ENCODE data around the gene COX4I2. TPM values are rescaled to one million over a fixed set of nuclear protein-coding genes. Genes with fewer than 3 reads are reported as not detected.

Gene COX4I2
- total and polyA plus RNA-seq, 2 of the 8 experiments (the other 6 are each of a cell fraction or from before 2014, with no cell fraction given): 0.26 TPM; not detected in 1

DNA sequence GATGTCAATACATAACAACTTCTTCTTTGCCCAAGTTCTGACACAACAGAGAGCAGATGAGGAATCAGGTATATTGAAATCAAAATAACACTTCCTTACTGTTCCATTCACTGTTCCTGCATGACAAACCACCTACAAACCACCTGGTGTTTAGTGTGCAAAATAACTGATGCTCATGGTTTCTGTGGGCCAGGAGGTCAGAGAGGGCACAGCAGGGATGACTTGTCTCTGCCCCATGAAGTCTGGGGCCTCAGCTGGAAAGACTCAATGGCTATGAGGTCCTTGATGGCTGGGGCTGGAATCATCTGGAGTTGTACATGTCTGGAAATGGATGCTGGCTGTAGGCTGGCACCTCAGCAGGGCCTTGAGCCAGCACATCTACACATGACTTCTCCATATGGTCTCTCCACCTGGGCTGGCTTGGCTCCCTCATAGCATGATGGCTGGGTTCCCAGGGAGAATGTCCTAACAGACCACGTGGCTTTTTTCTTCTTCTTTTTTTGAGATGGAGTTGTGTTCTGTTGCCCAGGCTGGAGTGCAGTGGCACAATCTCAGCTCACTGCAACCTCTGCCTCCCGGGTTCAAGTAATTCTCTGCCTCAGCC, 7.4 kb upstream of the COX4I2 start:
- H3K56ac ChIP-seq (replicated peaks; ENCODE audit: insufficient read length, low read depth, low read length): no peak overlapping the region
- no peaks in the 10 kb centered on the region for H3K9me3 ChIP-seq (ENCODE audit: insufficient read depth in 2 of 2, low read depth in 1 of 2, low read length in 1 of 2)
- no peak overlapping the region for H3K4ac ChIP-seq (replicated peaks; ENCODE audit: insufficient read length, low read depth, low read length)
- ChIA-PET CTCF (ENCODE audit: partially characterized antibody) (interaction anchor here (0.6 to 7.5 kb wide), 6 partner anchors 17 to 94 kb away, joined by 3 to 83 read pairs (median 4); no protein-coding TSS in a partner anchor), POLR2A (ENCODE audit: partially characterized antibody) (no interaction called here)
- no peak overlapping the region for H3K4me2 ChIP-seq (ENCODE audit: insufficient read depth in 1 of 2, low read depth in 2 of 2, low read length in 2 of 2)
- H3K79me1 ChIP-seq (ENCODE audit: low read depth, low read length): no peaks in the 10 kb centered on the region
- H2BK15ac ChIP-seq (ENCODE audit: low read length): no peak overlapping the region
- H3K4me3 ChIP-seq (ENCODE audit: extremely low read depth in 1 of 4, insufficient read depth in 2 of 4, low read depth in 3 of 4, low read length in 4 of 4): no peak overlapping the region
- H3K23me2 ChIP-seq (ENCODE audit: low read depth, low read length): no peaks in the 10 kb centered on the region
- H3K4me1 ChIP-seq (replicated peaks in 1 of 4; ENCODE audit: control insufficient read depth in 3 of 4, insufficient read depth in 4 of 4, low read length in 3 of 4): no peaks in the 10 kb centered on the region; a peak in 2 of 7 replicates
- H2BK120ac ChIP-seq (replicated peaks; ENCODE audit: low read depth, low read length): no peak overlapping the region
- no peak overlapping the region for H3K18ac ChIP-seq (ENCODE audit: extremely low read depth, low read length)
- no peak overlapping the region for H4K91ac ChIP-seq (replicated peaks; ENCODE audit: insufficient read length, low read length)
- H2AFZ ChIP-seq (ENCODE audit: low read length): no peak overlapping the region
- FAIRE-seq (no peak), DNase-seq (ENCODE audit: low read depth in 1 of 2, low spot score in 2 of 2) (no peak)
- no peak overlapping the region for H2BK20ac ChIP-seq (ENCODE audit: low read length)
- no peaks in the 10 kb centered on the region for H4K20me1 ChIP-seq (replicated peaks in 1 of 2; ENCODE audit: control insufficient read depth in 1 of 2, insufficient read depth in 2 of 2, low read length in 2 of 2)
- no peak overlapping the region for H3K14ac ChIP-seq (ENCODE audit: insufficient read length)
- H4K8ac ChIP-seq (ENCODE audit: extremely low read depth, insufficient read depth, low read length): no peak overlapping the region
- H3K27me3 ChIP-seq (replicated peaks in 1 of 4; ENCODE audit: control insufficient read depth in 3 of 4, extremely low read depth in 1 of 4, insufficient read depth in 3 of 4, low read length in 3 of 4): no peaks in the 10 kb centered on the region
- H2AK5ac ChIP-seq (ENCODE audit: low read depth, low read length): no peak overlapping the region
- H2BK12ac ChIP-seq (ENCODE audit: low read depth, low read length): no peak overlapping the region
- H3K9ac ChIP-seq (replicated peaks in 1 of 4; ENCODE audit: extremely low read depth in 1 of 4, low read depth in 3 of 4, low read length in 3 of 4): no peak overlapping the region
- no peak overlapping the region for H4K5ac ChIP-seq (ENCODE audit: insufficient read length, low read depth, low read length)
- no peak overlapping the region for H3K23ac ChIP-seq (ENCODE audit: insufficient read length)
- H3K36me3 ChIP-seq (ENCODE audit: control insufficient read depth in 2 of 4, insufficient read depth in 4 of 4, low read length in 3 of 4): no peaks in the 10 kb centered on the region
- WGBS, 2 experiments (ENCODE audit: extremely low coverage in 1 of 2, insufficient coverage in 1 of 2, insufficient read length in 1 of 2, insufficient replicate concordance in 2 of 2, low coverage in 1 of 2, low lambda C conversion rate in 2 of 2, missing lambda C conversion rate in 1 of 2): 90% methylated on average over 2 of the region's 2 CpGs; no CpG with 5 or more reads in 1 of the 2 experiments
- H3K27ac ChIP-seq (ENCODE audit: low read depth, low read length): no peak overlapping the region
- H3K79me2 ChIP-seq (ENCODE audit: control insufficient read depth in 1 of 2, insufficient read depth in 2 of 2, low read length in 2 of 2): no peaks in the 10 kb centered on the region
- H2BK5ac ChIP-seq (ENCODE audit: low read depth, low read length): no peak overlapping the region
- TF ChIP-seq POU5F1 (IDR thresholded peaks at IDR 0.05; ENCODE audit: low read depth, low read length) (no peak), MAFK (IDR thresholded peaks at IDR 0.05; ENCODE audit: low read depth, low read length) (no peak), JUND (IDR thresholded peaks at IDR 0.05; ENCODE audit: low read length) (no peak), GABPA (IDR thresholded peaks at IDR 0.05; ENCODE audit: borderline replicate concordance, insufficient read depth, low read length) (no peak), CEBPB (IDR thresholded peaks at IDR 0.05; ENCODE audit: low read depth, low read length) (no peak), KDM4A (IDR thresholded peaks at IDR 0.05; ENCODE audit: low read depth, low read length, severe bottlenecking) (no peak), TBP (IDR thresholded peaks at IDR 0.05; ENCODE audit: low read depth, low read length) (no peak), RNF2 (IDR thresholded peaks at IDR 0.05; ENCODE audit: borderline replicate concordance, low read depth, low read length, missing control alignments, poor library complexity, severe bottlenecking) (no peak), NANOG (IDR thresholded peaks at IDR 0.05; ENCODE audit: insufficient read depth, low read depth, low read length, poor library complexity, severe bottlenecking) (no peak), EZH2 (IDR thresholded peaks at IDR 0.05; ENCODE audit: low read depth, low read length, severe bottlenecking) (no peak), SAP30 (IDR thresholded peaks at IDR 0.05; ENCODE audit: insufficient read depth, insufficient replicate concordance, low read length) (no peak), RAD21 (IDR thresholded peaks at IDR 0.05 in 1 of 2, conservative IDR thresholded peaks at IDR 0.05 in 1 of 2; ENCODE audit: low read depth in 2 of 2, low read length in 2 of 2) (no peak)

All from H1 (cell line).